ENCODE results near the gene PTRH1.

The PTRH1 gene

GRCh38 chr9:127682351-127683136, 32.9 kb downstream of the PTRH1 start:
- no peak overlapping the region for H3K4me3 ChIP-seq (ENCODE audit: low read depth, low read length)
- TF ChIP-seq CTCF (IDR thresholded peaks at IDR 0.05; ENCODE audit: low read depth, low read length), result no peak

- TF ChIP-seq CTCF (IDR thresholded peaks at IDR 0.05; ENCODE audit: low read depth, low read length), result no peak
These were observed 34.6 kb downstream of the PTRH1 start for GRCh38 chr9:127680846-127681245.

GRCh38 chr9:127680226-127680625, 35.2 kb downstream of the PTRH1 start:
- no peak for TF ChIP-seq CTCF (IDR thresholded peaks at IDR 0.05; ENCODE audit: low read depth, low read length)
- H3K4me3 ChIP-seq (ENCODE audit: low read depth, low read length), result no peak overlapping the region

More at GRCh38 chr9:127680846-127681245, 34.6 kb downstream of the PTRH1 start:
- no peak overlapping the region for H3K4me3 ChIP-seq (ENCODE audit: low read depth, low read length)

- no peak for TF ChIP-seq CTCF (IDR thresholded peaks at IDR 0.05; ENCODE audit: low read depth, low read length)
- no peak overlapping the region for H3K4me3 ChIP-seq (ENCODE audit: low read depth, low read length)
These were observed 36.0 kb downstream of the PTRH1 start for GRCh38 chr9:127679506-127679905.

GRCh38 chr9:127676638-127677037, 38.8 kb downstream of the PTRH1 start:
- TF ChIP-seq CTCF (IDR thresholded peaks at IDR 0.05; ENCODE audit: low read depth, low read length), result no peak
- H3K4me3 ChIP-seq (ENCODE audit: low read depth, low read length), result no peak overlapping the region

GRCh38 chr9:127673234-127673633, 42.2 kb downstream of the PTRH1 start:
- H3K4me3 ChIP-seq (ENCODE audit: low read depth, low read length), result no peak overlapping the region
- no peak for TF ChIP-seq CTCF (IDR thresholded peaks at IDR 0.05; ENCODE audit: low read depth, low read length)

- TF ChIP-seq CTCF (IDR thresholded peaks at IDR 0.05; ENCODE audit: low read depth, low read length), result no peak
- no peak overlapping the region for H3K4me3 ChIP-seq (ENCODE audit: low read depth, low read length)
These were observed 47.6 kb downstream of the PTRH1 start for GRCh38 chr9:127667906-127668305.
